PC-9 (cell line): Measurements from ENCODE around the gene MRPL3.

ENCODE experiments used
- CTCF ChIP-seq: fragments of 200-600 bp; sonication (generic); conservative IDR thresholded peaks from 2 replicates; pipeline ENCODE4 v1.6.1; 2017; ENCODE audit warnings: mixed run types, antibody characterized with exemption, mild to moderate bottlenecking, moderate library complexity
- EZH2 ChIP-seq: fragments of 200-600 bp; sonication (generic); IDR thresholded peaks from 2 replicates; pipeline ENCODE4 v1.8.0; 2017; ENCODE audit warnings: antibody characterized with exemption, low read depth

GRCh38 chr3:131530388-131530787 is 27.6 kb upstream of the MRPL3 start:
- TF ChIP-seq CTCF: no peak
- TF ChIP-seq EZH2: no peak
